Tibial nerve (tissue), 4 donors: ENCODE results near the gene AFAP1. TPM values are rescaled to one million over a fixed set of nuclear protein-coding genes. Genes with fewer than 3 reads are reported as not detected.

Source experiments
- DNase-seq, 2 donors: peaks; one replicate each; pipeline ENCODE4 v3.0.0-alpha.2; 2019; ENCODE audit warnings: low spot score in 2 of 2
- H3K27ac ChIP-seq, 4 donors: fragments of 200-600 bp; sonication (generic) in 3 of 4; one replicate each; pipeline ENCODE4 v1.5.1; 2017 to 2019; ENCODE audit warnings: mild to moderate bottlenecking in 1 of 4
- H3K27me3 ChIP-seq, 2 donors: fragments of 200-600 bp; sonication (generic) in 1 of 2; one replicate each; pipeline versions ENCODE4 v1.5.1 to v1.6.0; 2017 to 2019
- H3K36me3 ChIP-seq, 3 donors: fragments of 200-600 bp; sonication (generic); one replicate each; pipeline ENCODE4 v1.5.1; 2018 to 2019
- H3K4me1 ChIP-seq, 4 donors: fragments of 200-600 bp; sonication (generic) in 3 of 4; one replicate each; pipeline ENCODE4 v1.5.1; 2017 to 2019
- H3K4me3 ChIP-seq, 4 donors: fragments of 200-600 bp; sonication (generic) in 3 of 4; one replicate each; pipeline ENCODE4 v1.5.1; 2017 to 2019; ENCODE audit warnings: mild to moderate bottlenecking in 1 of 4, moderate library complexity in 1 of 4
- H3K9me3 ChIP-seq, 4 donors: fragments of 200-600 bp; sonication (generic) in 3 of 4; one replicate each; pipeline ENCODE4 v1.5.1; 2017 to 2019
- EP300 ChIP-seq, 2 donors: sonication (generic); formaldehyde crosslinking; IDR thresholded peaks; one replicate each; pipeline ENCODE4 v1.6.1; 2017; ENCODE audit warnings: antibody characterized with exemption in 2 of 2, mild to moderate bottlenecking in 1 of 2
- POLR2A ChIP-seq, 2 donors: fragments of 450-650 bp; IDR thresholded peaks; one replicate each; pipeline ENCODE4 v1.6.1; 2017; ENCODE audit warnings: antibody characterized with exemption in 2 of 2, mild to moderate bottlenecking in 2 of 2, moderate library complexity in 2 of 2
- WGBS, 2 donors: methylation state at CpG; one replicate each; pipeline ENCODE4 v1.1.5; 2018; 5-methylcytosine and 5-hydroxymethylcytosine counted together
- total RNA-seq, 4 donors: library from RNA; depleted of rRNA; stranded (reverse); fragments of >200 nt; gene quantifications; one replicate each; pipeline ENCODE4 v1.1.0, GENCODE V29; 2016
- TF ChIP-seq, protein P1 (sequence below), 5 experiments: fragments of 200-600 bp in 3 of 5; fragments of 450-650 bp in 2 of 5; sonication (generic) in 3 of 5; IDR thresholded peaks; one replicate each; pipeline ENCODE4 v1.5.1; 2016 to 2019; ENCODE audit warnings: antibody characterized with exemption in 5 of 5, mild to moderate bottlenecking in 3 of 5, moderate library complexity in 2 of 5

Gene AFAP1
- total RNA-seq, 4 donors from 2014 or later = 23.2 to 34.9 (median 32.1) TPM

DNA sequence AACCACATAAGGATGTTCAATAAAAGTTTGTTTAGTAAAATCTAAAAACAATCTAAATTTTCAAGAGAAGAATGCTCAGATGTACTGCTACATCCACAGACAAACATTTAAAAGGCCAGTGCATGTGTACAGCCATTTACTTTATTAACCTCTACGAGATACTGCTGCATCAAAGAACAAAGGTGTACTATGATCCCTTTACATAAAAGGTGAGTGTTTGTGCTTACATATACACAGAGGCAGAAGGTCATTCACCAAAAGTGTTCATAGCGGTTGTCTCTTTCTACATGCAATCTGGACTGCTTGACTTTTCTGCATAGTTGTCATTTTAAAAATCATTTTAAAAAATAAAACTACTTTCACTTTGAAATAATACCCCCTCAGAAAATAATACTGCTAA is 81.7 kb downstream of the AFAP1 start:
- peaks cover 0 to 72% (median 16%) of the 10 kb centered on the region in 4 donors for H3K4me1 ChIP-seq
- no peak for TF ChIP-seq POLR2A (IDR thresholded peaks at IDR 0.05)
- TF ChIP-seq, protein P1, sequence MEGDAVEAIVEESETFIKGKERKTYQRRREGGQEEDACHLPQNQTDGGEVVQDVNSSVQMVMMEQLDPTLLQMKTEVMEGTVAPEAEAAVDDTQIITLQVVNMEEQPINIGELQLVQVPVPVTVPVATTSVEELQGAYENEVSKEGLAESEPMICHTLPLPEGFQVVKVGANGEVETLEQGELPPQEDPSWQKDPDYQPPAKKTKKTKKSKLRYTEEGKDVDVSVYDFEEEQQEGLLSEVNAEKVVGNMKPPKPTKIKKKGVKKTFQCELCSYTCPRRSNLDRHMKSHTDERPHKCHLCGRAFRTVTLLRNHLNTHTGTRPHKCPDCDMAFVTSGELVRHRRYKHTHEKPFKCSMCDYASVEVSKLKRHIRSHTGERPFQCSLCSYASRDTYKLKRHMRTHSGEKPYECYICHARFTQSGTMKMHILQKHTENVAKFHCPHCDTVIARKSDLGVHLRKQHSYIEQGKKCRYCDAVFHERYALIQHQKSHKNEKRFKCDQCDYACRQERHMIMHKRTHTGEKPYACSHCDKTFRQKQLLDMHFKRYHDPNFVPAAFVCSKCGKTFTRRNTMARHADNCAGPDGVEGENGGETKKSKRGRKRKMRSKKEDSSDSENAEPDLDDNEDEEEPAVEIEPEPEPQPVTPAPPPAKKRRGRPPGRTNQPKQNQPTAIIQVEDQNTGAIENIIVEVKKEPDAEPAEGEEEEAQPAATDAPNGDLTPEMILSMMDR (IDR thresholded peaks at IDR 0.05) = no peak
- no peaks in the 10 kb centered on the region for H3K9me3 ChIP-seq
- 48 to 86% methylated on average over 2 of the region's 2 CpGs for WGBS, 2 donors
- H3K4me3 ChIP-seq = no peak overlapping the region
- peak overlapping the region in 2 of 4 donors; percentile 39 to 55 for H3K27ac ChIP-seq
- H3K27me3 ChIP-seq = no peaks in the 10 kb centered on the region
- no peak for DNase-seq
- peaks cover 0 to 27% (median 0%) of the 10 kb centered on the region in 3 donors for H3K36me3 ChIP-seq

DNA sequence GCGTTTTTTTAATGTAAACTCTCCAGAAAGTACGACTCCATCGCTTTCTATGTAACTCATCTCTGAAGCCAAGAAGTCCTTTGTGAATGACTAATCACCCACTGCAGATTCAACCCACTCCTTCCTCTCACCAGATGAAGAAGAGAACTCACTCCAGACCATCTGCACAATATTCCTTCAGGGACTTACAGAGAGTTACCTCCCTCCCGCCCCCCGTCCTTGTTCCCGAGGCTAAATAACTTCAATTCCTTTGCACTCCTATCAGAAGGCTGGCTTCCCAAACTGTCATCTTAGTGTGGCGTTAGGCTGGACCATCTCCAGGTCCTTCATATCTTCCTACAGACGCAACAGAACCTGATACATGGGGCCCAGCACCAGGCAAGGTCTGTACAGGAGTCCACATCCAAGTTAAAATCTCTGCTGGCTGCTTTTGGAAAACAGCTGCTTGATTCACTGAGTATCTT is 82.4 kb downstream of the AFAP1 start:
- TF ChIP-seq, protein P1 (IDR thresholded peaks at IDR 0.05) = no peak
- TF ChIP-seq EP300 (IDR thresholded peaks at IDR 0.05) (no peak), POLR2A (IDR thresholded peaks at IDR 0.05) (no peak)
- Histone ChIP-seq H3K4me1 (peaks cover 0 to 72% (median 16%) of the 10 kb centered on the region in 4 donors), H3K9me3 (no peaks in the 10 kb centered on the region), H3K4me3 (no peak overlapping the region), H3K27ac (peak overlapping the region in 2 of 4 donors; percentile 39 to 55), H3K27me3 (no peaks in the 10 kb centered on the region), H3K36me3 (peaks cover 0 to 27% (median 0%) of the 10 kb centered on the region in 3 donors)
- WGBS, 2 donors = 36 to 45% methylated on average over 8 of the region's 8 CpGs
- peak in 1 of 2 donors; percentile 27 for DNase-seq

DNA sequence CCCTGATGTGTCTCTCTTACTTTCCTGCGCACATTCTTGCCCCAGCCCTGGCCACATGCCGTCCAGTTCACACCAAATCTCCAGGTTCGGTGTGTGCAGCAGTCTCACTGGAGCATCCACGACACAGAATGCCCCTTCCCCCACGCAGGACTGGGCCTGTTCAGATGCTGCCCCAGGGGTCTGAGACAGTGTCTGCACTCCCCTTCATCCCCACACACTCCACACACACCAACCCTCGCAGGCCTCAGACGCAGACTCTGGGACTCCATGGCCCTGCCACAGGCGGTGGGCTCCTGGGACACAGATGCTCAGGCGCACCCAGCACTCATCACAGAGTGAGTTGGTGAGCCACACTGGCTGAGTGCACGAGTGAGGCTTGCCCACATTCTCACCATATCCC is 83.9 kb downstream of the AFAP1 start:
- Histone ChIP-seq H3K4me1 (peaks cover 0 to 65% (median 9%) of the 10 kb centered on the region in 4 donors), H3K36me3 (peaks cover 0 to 36% (median 0%) of the 10 kb centered on the region in 3 donors), H3K9me3 (no peaks in the 10 kb centered on the region), H3K27me3 (no peaks in the 10 kb centered on the region), H3K27ac (no peak overlapping the region), H3K4me3 (no peak overlapping the region)
- 84 to 94% methylated on average over 10 of the region's 10 CpGs for WGBS, 2 donors
- DNase-seq = no peak
- TF ChIP-seq, protein P1 (IDR thresholded peaks at IDR 0.05) = no peak
- no peak for TF ChIP-seq POLR2A (IDR thresholded peaks at IDR 0.05)

DNA sequence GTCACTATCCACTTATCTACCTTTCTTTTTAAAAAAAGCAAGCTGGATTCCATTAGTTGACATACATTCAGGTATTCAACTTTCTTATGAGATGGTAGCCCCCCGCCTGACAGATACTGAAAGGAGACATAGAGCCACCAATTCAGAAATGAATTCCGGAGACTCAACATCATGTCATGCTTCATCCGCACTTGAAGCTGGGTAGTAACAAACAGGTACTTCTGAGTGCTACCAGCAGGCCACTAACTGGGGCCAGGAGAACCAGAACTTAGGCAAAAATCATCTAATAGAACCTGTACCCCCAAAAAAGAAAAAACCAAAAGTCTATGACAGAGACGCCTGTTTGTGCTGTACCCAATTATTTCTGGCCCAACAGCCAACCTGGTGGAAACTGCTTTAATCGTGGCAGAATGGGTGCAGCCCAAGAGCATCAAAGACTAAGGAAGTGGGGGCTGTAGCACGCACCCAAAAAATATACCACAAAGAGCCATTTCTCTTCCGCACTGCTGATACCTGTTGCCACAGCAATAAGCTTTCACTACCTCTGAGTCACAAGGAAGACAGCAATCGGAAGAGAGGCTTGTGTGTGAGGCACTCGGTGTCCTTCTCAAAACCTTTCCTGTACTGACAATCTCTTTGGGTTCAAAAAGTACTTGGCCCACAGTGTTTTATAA is 84.8 kb downstream of the AFAP1 start:
- Histone ChIP-seq H3K4me1 (peaks cover 0 to 56% (median 8%) of the 10 kb centered on the region in 4 donors), H3K4me3 (no peak overlapping the region), H3K9me3 (no peaks in the 10 kb centered on the region), H3K27ac (no peak overlapping the region), H3K27me3 (no peaks in the 10 kb centered on the region), H3K36me3 (peaks cover 0 to 40% (median 0%) of the 10 kb centered on the region in 3 donors)
- 79 to 82% methylated on average over 9 of the region's 9 CpGs for WGBS, 2 donors
- DNase-seq = no peak
- TF ChIP-seq, protein P1 (IDR thresholded peaks at IDR 0.05) = no peak
- no peak for TF ChIP-seq POLR2A (IDR thresholded peaks at IDR 0.05)
- TF ChIP-seq EP300 (IDR thresholded peaks at IDR 0.05) = no peak

DNA sequence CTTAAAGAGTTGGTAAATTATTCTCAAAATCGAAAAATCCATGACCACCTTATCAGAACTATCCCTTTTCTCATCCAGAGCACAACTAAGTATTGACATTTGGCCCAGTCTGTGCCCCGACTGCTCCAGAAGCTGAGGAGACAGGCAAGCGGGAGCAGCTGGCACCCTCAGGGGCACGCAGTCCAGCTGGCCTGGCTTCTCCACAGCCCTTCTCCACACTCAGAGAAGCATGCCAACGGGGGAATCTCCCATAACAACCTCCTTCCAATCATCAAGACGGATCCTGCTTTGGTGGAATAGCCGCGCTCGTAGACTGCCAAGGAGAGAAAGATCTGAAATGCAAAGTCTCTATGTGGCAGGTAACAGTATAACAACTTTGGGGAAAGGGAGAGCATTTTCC is 85.4 kb downstream of the AFAP1 start:
- Histone ChIP-seq H3K36me3 (peaks cover 0 to 40% (median 0%) of the 10 kb centered on the region in 3 donors), H3K4me3 (no peak overlapping the region), H3K27me3 (no peaks in the 10 kb centered on the region), H3K27ac (no peak overlapping the region), H3K4me1 (peaks cover 0 to 51% (median 8%) of the 10 kb centered on the region in 4 donors), H3K9me3 (no peaks in the 10 kb centered on the region)
- TF ChIP-seq POLR2A (IDR thresholded peaks at IDR 0.05) = no peak
- no peak for TF ChIP-seq EP300 (IDR thresholded peaks at IDR 0.05)
- TF ChIP-seq, protein P1 (IDR thresholded peaks at IDR 0.05) = no peak
- no peak for DNase-seq
- 80 to 94% methylated on average over 9 of the region's 9 CpGs for WGBS, 2 donors
